ENCODE measurements around the gene BAG2. TPM values are rescaled to one million over a fixed set of nuclear protein-coding genes. Genes with fewer than 3 reads are reported as not detected.

BAG2 gene
- total RNA-seq, 4 donors from 2014 or later, result 1.6 to 3.3 (median 2.1) TPM

DNA sequence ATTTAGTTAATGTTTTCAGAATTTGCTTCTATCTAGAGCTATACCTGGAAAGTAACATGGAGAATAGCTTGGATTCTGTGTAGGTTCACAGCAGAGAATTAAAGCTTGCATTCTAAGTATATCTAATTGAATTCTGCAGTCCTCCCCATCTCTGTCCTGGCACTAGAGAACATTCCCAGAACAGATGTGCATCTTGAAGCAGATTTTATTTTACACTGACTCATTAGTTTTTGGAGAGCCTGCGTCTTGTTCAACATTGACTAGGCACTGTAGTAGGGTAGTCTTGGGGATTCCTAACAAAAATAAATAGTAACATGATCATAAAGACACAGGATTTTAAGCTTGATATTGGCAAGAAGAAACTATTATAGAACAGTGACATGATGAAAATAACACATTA is 36.2 kb upstream of the BAG2 start:
- Histone ChIP-seq H3K4me1 (no peaks in the 10 kb centered on the region), H3K36me3 (peaks cover 0 to 30% (median 0%) of the 10 kb centered on the region in 3 donors), H3K27ac (no peak overlapping the region), H3K27me3 (no peaks in the 10 kb centered on the region), H3K9me3 (no peaks in the 10 kb centered on the region), H3K4me3 (no peak overlapping the region)
- no peak for DNase-seq
- TF ChIP-seq, protein P1, sequence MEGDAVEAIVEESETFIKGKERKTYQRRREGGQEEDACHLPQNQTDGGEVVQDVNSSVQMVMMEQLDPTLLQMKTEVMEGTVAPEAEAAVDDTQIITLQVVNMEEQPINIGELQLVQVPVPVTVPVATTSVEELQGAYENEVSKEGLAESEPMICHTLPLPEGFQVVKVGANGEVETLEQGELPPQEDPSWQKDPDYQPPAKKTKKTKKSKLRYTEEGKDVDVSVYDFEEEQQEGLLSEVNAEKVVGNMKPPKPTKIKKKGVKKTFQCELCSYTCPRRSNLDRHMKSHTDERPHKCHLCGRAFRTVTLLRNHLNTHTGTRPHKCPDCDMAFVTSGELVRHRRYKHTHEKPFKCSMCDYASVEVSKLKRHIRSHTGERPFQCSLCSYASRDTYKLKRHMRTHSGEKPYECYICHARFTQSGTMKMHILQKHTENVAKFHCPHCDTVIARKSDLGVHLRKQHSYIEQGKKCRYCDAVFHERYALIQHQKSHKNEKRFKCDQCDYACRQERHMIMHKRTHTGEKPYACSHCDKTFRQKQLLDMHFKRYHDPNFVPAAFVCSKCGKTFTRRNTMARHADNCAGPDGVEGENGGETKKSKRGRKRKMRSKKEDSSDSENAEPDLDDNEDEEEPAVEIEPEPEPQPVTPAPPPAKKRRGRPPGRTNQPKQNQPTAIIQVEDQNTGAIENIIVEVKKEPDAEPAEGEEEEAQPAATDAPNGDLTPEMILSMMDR (IDR thresholded peaks at IDR 0.05), result no peak
- no peak for TF ChIP-seq POLR2A (IDR thresholded peaks at IDR 0.05)

DNA sequence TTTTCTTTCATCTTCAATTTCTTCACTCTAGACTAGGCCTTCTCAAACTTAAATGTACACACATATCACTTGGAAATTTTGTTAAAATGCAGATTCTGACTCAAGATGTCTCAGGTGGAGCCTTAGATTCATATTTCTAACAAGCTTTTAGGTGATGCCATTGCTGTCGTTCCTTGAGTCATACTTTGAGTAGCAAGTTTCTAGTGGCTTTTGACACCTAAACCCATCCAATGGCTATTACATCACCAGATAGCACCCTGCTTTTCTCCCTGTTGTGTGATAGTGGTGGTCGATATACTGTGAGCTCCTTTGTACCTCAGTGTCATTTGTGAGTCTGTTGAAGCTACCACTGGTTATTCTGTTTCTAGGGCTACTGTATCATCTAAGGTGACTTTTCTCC is 34.8 kb upstream of the BAG2 start:
- Histone ChIP-seq H3K9me3 (no peaks in the 10 kb centered on the region), H3K4me3 (no peak overlapping the region), H3K27ac (no peak overlapping the region), H3K36me3 (peaks cover 0 to 38% (median 0%) of the 10 kb centered on the region in 3 donors), H3K4me1 (no peaks in the 10 kb centered on the region), H3K27me3 (no peaks in the 10 kb centered on the region)
- TF ChIP-seq POLR2A (IDR thresholded peaks at IDR 0.05), result no peak
- TF ChIP-seq, protein P1 (IDR thresholded peaks at IDR 0.05), result no peak
- no peak for DNase-seq

DNA sequence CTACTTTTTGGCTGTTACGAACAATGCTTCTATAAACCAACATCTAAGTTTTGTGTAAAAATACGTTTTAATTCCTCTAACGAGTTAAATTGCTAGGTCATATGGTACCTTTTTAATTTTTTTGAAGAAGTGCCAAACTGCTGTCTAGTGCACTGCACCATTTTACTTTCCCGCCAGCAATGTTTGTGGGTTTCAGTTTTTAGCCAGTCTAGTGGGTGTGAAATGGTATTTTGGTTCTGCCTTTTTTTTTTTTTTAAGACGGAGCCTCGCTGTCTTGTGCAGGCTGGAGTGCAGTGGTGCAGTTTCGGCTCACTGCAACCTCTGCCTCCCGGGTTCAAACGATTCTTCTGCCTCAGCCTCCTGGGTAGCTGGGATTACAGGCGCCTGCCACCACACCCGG is 34.1 kb upstream of the BAG2 start:
- H3K9me3 ChIP-seq, result no peaks in the 10 kb centered on the region
- no peak overlapping the region for H3K27ac ChIP-seq
- H3K4me1 ChIP-seq, result no peaks in the 10 kb centered on the region
- peaks cover 0 to 42% (median 0%) of the 10 kb centered on the region in 3 donors for H3K36me3 ChIP-seq
- no peak for DNase-seq
- no peaks in the 10 kb centered on the region for H3K27me3 ChIP-seq
- TF ChIP-seq, protein P1 (IDR thresholded peaks at IDR 0.05), result no peak
- no peak for TF ChIP-seq POLR2A (IDR thresholded peaks at IDR 0.05)
- no peak overlapping the region for H3K4me3 ChIP-seq

DNA sequence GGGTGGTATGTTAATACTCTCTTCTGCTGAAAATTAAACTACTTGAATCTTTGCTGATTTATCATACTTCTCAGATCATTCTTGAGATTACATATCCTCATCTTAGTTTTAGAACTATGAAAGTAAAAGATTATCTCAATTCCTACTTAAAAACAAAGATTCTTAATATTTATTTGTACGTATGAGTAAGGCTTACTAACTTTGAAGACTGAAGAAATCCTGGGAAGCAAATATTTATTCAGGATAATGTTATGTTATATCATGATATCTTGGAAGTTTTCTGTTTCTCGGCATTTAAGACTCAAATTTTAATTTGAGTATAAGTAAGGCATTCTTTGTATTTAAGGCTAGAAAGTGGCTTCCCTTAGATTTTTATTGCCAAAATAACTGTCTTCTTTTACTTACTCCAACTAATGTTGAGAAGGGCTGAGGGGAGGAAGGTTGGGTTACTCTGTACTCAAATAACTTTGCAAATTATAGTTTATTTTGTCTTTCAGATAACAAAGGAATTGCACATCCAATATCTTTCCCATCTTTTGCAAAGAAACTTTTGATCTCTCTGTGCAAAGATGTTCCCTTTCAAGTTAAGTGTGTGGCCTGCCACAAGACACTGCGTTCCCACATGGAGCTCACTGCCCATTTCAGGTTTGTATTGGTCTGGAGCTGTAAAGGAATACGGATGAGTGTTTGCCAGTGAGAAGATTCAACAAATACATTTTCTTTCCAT is 30.5 kb upstream of the BAG2 start:
- Histone ChIP-seq H3K4me3 (no peak overlapping the region), H3K27ac (no peak overlapping the region), H3K9me3 (no peaks in the 10 kb centered on the region), H3K36me3 (peaks cover 0 to 25% (median 0%) of the 10 kb centered on the region in 3 donors), H3K27me3 (no peaks in the 10 kb centered on the region), H3K4me1 (no peaks in the 10 kb centered on the region)
- TF ChIP-seq, protein P1 (IDR thresholded peaks at IDR 0.05), result no peak
- no peak for TF ChIP-seq POLR2A (IDR thresholded peaks at IDR 0.05)
- no peak for DNase-seq

DNA sequence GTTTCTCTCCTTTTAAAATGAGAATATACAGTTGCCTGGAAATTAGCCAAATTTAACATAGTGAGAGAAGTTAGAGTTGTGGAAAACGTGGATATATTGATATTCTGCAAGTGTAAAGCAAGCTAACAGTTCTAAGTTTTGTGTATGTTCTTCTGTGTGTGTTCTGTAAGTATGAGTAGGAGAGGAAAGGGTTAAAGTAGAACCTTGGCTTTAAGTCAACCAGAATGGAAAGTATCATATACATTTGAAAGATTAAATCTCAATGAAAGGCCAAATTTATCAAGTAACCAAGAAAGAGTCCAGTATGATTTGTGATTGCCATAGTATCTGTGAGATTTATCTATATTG is 30.0 kb upstream of the BAG2 start:
- DNase-seq, result no peak

More for the DNA sequence above, 30.0 kb upstream of the BAG2 start:
- Histone ChIP-seq H3K27me3 (no peaks in the 10 kb centered on the region), H3K4me3 (no peak overlapping the region), H3K9me3 (no peaks in the 10 kb centered on the region), H3K4me1 (no peaks in the 10 kb centered on the region), H3K27ac (no peak overlapping the region), H3K36me3 (peaks cover 0 to 24% (median 0%) of the 10 kb centered on the region in 3 donors)
- TF ChIP-seq POLR2A (IDR thresholded peaks at IDR 0.05), result no peak
- TF ChIP-seq, protein P1 (IDR thresholded peaks at IDR 0.05), result no peak
